T-helper 2 cell (primary cell): ENCODE measurements around the gene KIF22.
"Not testable (repeated sequence)": the region's sequence is repeated elsewhere in the genome, so short reads cannot be mapped to it uniquely, and the experiment has no call there.

ENCODE experiments used
- DNase-seq, 5 experiments: peaks; one replicate each; pipeline versions ENCODE4 v3.0.0 to v3.0.0-alpha.2; 2012 to 2022

KIF22 gene

GRCh38 chr16:29767062-29767461, 23.5 kb upstream of the KIF22 start:
- no peak for DNase-seq

GRCh38 chr16:29769507-29769906, 21.0 kb upstream of the KIF22 start:
- DNase-seq, result no peak

GRCh38 chr16:29770250-29770929, 20.2 kb upstream of the KIF22 start:
- no peak for DNase-seq

- not testable (repeated sequence) for DNase-seq
These were observed 18.2 kb upstream of the KIF22 start for GRCh38 chr16:29772330-29772729.

- no peak for DNase-seq
These were observed 15.8 kb upstream of the KIF22 start for GRCh38 chr16:29774730-29775129.

GRCh38 chr16:29775742-29776408, 14.7 kb upstream of the KIF22 start:
- DNase-seq, result no peak

GRCh38 chr16:29777576-29778350, 12.8 kb upstream of the KIF22 start, which contains the start of gene ZG16:
ZG16 (plus strand) TSS chr16:29778256; CDS start chr16:29779267, 1,011 bp downstream.
- DNase-seq, result no peak

GRCh38 chr16:29779474-29779873, 11.1 kb upstream of the KIF22 start:
- DNase-seq, result no peak

GRCh38 chr16:29783094-29783953, 7.2 kb upstream of the KIF22 start:
- DNase-seq, result not testable (repeated sequence)

GRCh38 chr16:29784157-29784556, 6.4 kb upstream of the KIF22 start:
- peak in 1 of 5 experiments; percentile 65 for DNase-seq

GRCh38 chr16:29784901-29785500, 5.5 kb upstream of the KIF22 start:
- peak; percentile 40 to 80 (median 64) for DNase-seq

GRCh38 chr16:29787155-29787554, 3.4 kb upstream of the KIF22 start:
- DNase-seq, result not testable (repeated sequence)

- DNase-seq, result no peak
These were observed 772 bp upstream of the KIF22 start for GRCh38 chr16:29789775-29790182.

- DNase-seq, result peak in 1 of 5 experiments; percentile 55
These were observed 646 bp downstream of the KIF22 start for GRCh38 chr16:29790949-29791844.

GRCh38 chr16:29791845-29792807, 1.6 kb downstream of the KIF22 start:
- no peak for DNase-seq

- DNase-seq, result not testable (repeated sequence)
These were observed 2.6 kb downstream of the KIF22 start for GRCh38 chr16:29793153-29793552.

GRCh38 chr16:29794231-29794710, 3.7 kb downstream of the KIF22 start:
- DNase-seq, result no peak

- no peak for DNase-seq
These were observed 11.9 kb downstream of the KIF22 start for GRCh38 chr16:29802416-29802935.

- no peak for DNase-seq
These were observed 13.5 kb downstream of the KIF22 start for GRCh38 chr16:29804020-29804419.
